ENCODE measurements around the gene BSG.
A peak's percentile ranks its signal among the peaks of the same experiment; 100 is the strongest.
"Not testable (repeated sequence)": the region's sequence is repeated elsewhere in the genome, so short reads cannot be mapped to it uniquely, and the experiment has no call there.

The BSG gene

GRCh38 chr19:572743-573518, 535 bp downstream of the BSG start:
- DNase-seq, result peak; percentile 20

GRCh38 chr19:573519-573825, 1.1 kb downstream of the BSG start:
- no peak for DNase-seq

GRCh38 chr19:574658-575526, 2.5 kb downstream of the BSG start:
- DNase-seq, result no peak

- DNase-seq, result no peak
Measured at GRCh38 chr19:575527-576506, 3.4 kb downstream of the BSG start.

- no peak for DNase-seq
Measured at GRCh38 chr19:576768-577438, 4.5 kb downstream of the BSG start.

GRCh38 chr19:577439-578392, 5.3 kb downstream of the BSG start:
- no peak for DNase-seq

- no peak for DNase-seq
Measured at GRCh38 chr19:579111-579841, 6.9 kb downstream of the BSG start.

- DNase-seq, result no peak
Measured at GRCh38 chr19:579842-580155, 7.4 kb downstream of the BSG start.

GRCh38 chr19:580274-580835, 8.0 kb downstream of the BSG start:
- no peak for DNase-seq

GRCh38 chr19:581399-582111, 9.2 kb downstream of the BSG start:
- DNase-seq, result no peak

- DNase-seq, result peak; percentile 39
Measured at GRCh38 chr19:582497-583197, 10.3 kb downstream of the BSG start.

- no peak for DNase-seq
Measured at GRCh38 chr19:583198-583967, 11.0 kb downstream of the BSG start.

GRCh38 chr19:583968-584239, 11.5 kb downstream of the BSG start:
- DNase-seq, result no peak

GRCh38 chr19:584240-585001, 12.0 kb downstream of the BSG start:
- DNase-seq, result peak; percentile 22

GRCh38 chr19:585146-585545, 12.8 kb downstream of the BSG start:
- DNase-seq, result not testable (repeated sequence)

GRCh38 chr19:585551-586110, 13.2 kb downstream of the BSG start:
- DNase-seq, result no peak

GRCh38 chr19:588093-588740, 15.8 kb downstream of the BSG start:
- DNase-seq, result peak; percentile 55

All from inflammatory macrophage treated with lipopolysaccharide for 4 hours (primary cell).